ENCODE results near the gene PDK2. TPM values are rescaled to one million over a fixed set of nuclear protein-coding genes. Genes with fewer than 3 reads are reported as not detected.

Gene PDK2
- total and polyA plus RNA-seq, 9 of the 15 experiments (the other 6 are each of a cell fraction or from before 2014, with no cell fraction given) = 0.03 to 2.5 (median 1.4) TPM

GRCh38 chr17:50117202-50118051 lies 22.3 kb downstream of the PDK2 start (continued):
- TF ChIP-seq MGA (IDR thresholded peaks at IDR 0.05) (peak; percentile 76), ZNF584 (CRISPR knock-in tag; IDR thresholded peaks at IDR 0.05; ENCODE audit: low read depth) (no peak), ZNF696 (CRISPR knock-in tag; conservative IDR thresholded peaks at IDR 0.05) (no peak), KDM5B (IDR thresholded peaks at IDR 0.05; ENCODE audit: insufficient replicate concordance, low read depth, low read length) (no peak), ZFP30 (CRISPR knock-in tag; IDR thresholded peaks at IDR 0.05; ENCODE audit: borderline replicate concordance) (no peak), NFRKB (IDR thresholded peaks at IDR 0.05; ENCODE audit: low read depth) (no peak), ZKSCAN8 (CRISPR knock-in tag; IDR thresholded peaks at IDR 0.05) (no peak), SREBF1 (IDR thresholded peaks at IDR 0.05; ENCODE audit: borderline replicate concordance, low read depth, low read length) (no peak), DPF2 (IDR thresholded peaks at IDR 0.05) (no peak), ARID3B (CRISPR knock-in tag; IDR thresholded peaks at IDR 0.05; ENCODE audit: borderline replicate concordance) (no peak), BACH1 (tag; IDR thresholded peaks at IDR 0.05) (no peak), EHMT2 (IDR thresholded peaks at IDR 0.05) (no peak)
- TF ChIP-seq, protein P1, sequence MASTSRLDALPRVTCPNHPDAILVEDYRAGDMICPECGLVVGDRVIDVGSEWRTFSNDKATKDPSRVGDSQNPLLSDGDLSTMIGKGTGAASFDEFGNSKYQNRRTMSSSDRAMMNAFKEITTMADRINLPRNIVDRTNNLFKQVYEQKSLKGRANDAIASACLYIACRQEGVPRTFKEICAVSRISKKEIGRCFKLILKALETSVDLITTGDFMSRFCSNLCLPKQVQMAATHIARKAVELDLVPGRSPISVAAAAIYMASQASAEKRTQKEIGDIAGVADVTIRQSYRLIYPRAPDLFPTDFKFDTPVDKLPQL (IDR thresholded peaks at IDR 0.05; ENCODE audit: extremely low read depth, insufficient read length) = no peak

Data from K562 (cell line).